Endometrial microvascular endothelial cells (primary cell): Measurements from ENCODE around the gene MAP1LC3C. TPM values are rescaled to one million over a fixed set of nuclear protein-coding genes. Genes with fewer than 3 reads are reported as not detected.

Experiments
- total RNA-seq: library from RNA; depleted of rRNA; stranded (reverse); fragments of >200 nt; gene quantifications from one replicate; pipeline ENCODE4 v1.2.3, GENCODE V29; 2015; ENCODE audit errors: inconsistent ontology term

Gene MAP1LC3C
- total RNA-seq, 1 donor from 2014 or later, result not detected

Other genes starting within 250 kb of the MAP1LC3C start
- gene EXO1, start 150.9 kb downstream of the MAP1LC3C start, total RNA-seq, result 12.3 TPM
- not detected for gene BECN2, start 41.3 kb downstream of the MAP1LC3C start, total RNA-seq